ENCODE results near the gene ELMOD1. TPM values are rescaled to one million over a fixed set of nuclear protein-coding genes. Genes with fewer than 3 reads are reported as not detected.

ELMOD1 gene
- total and polyA plus RNA-seq, 10 donors: 0.02 TPM; not detected in 9

- WGBS, 5 donors: 35 to 43% (median 40%) methylated on average over 2 of the region's 2 CpGs
- TF ChIP-seq CTCF (IDR thresholded peaks at IDR 0.05 in 8 of 11, conservative IDR thresholded peaks at IDR 0.05 in 3 of 11): no peak
- no peak for TF ChIP-seq POLR2AphosphoS5 (IDR thresholded peaks at IDR 0.05)
- TF ChIP-seq POLR2A (IDR thresholded peaks at IDR 0.05): no peak
- no peaks in the 10 kb centered on the region for H3K36me3 ChIP-seq
- no peak overlapping the region for H3K4me3 ChIP-seq
- H3K9me3 ChIP-seq: no peaks in the 10 kb centered on the region
- intact Hi-C loops (cut with DNase I; ENCODE audit: low total_unique reads): no loop called here
- H3K27ac ChIP-seq: no peak overlapping the region
- H3K27me3 ChIP-seq (replicated peaks in 1 of 7): peaks cover 0 to 41% (median 0%) of the 10 kb centered on the region in 7 donors
- no peak for DNase-seq
- no peaks in the 10 kb centered on the region for H3K4me1 ChIP-seq
These were observed 17.9 kb downstream of the ELMOD1 start for GRCh38 chr11:107608809-107609208.

- H3K27ac ChIP-seq: no peak overlapping the region
- H3K9me3 ChIP-seq: no peaks in the 10 kb centered on the region
- peaks cover 0 to 39% (median 0%) of the 10 kb centered on the region in 7 donors for H3K27me3 ChIP-seq (replicated peaks in 1 of 7)
- 58 to 66% (median 61%) methylated on average over 10 of the region's 10 CpGs for WGBS, 5 donors
- intact Hi-C loops (cut with DNase I; ENCODE audit: low total_unique reads): no loop called here
- TF ChIP-seq CTCF (IDR thresholded peaks at IDR 0.05 in 8 of 11, conservative IDR thresholded peaks at IDR 0.05 in 3 of 11) (no peak), POLR2AphosphoS5 (IDR thresholded peaks at IDR 0.05) (no peak), POLR2A (IDR thresholded peaks at IDR 0.05) (no peak)
- H3K4me1 ChIP-seq: no peaks in the 10 kb centered on the region
- H3K36me3 ChIP-seq: no peaks in the 10 kb centered on the region
- DNase-seq: no peak
- no peak overlapping the region for H3K4me3 ChIP-seq
These were observed 18.7 kb downstream of the ELMOD1 start for GRCh38 chr11:107609400-107610218.

DNA sequence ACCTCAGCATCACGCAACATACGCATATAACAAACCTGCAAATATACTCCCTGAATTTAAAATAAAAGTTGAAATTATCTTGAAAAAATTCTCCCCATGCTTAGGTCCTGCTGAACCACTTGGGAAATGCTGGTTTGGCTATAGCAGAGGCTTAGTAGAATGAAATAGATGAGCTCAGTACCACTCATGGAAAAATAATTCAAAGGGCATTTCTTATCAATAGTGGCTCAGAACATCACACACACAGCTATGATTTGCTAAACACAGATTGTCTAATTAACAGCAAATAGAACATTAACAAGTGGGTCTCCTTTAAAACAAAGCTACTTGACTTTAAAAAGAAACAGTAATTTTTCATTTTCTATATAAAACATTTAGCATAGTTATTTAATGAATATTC, 21.5 kb downstream of the ELMOD1 start:
- no peaks in the 10 kb centered on the region for H3K9me3 ChIP-seq
- WGBS, 5 donors: 88 to 97% (median 96%) methylated on average over 2 of the region's 2 CpGs
- intact Hi-C loops (cut with DNase I; ENCODE audit: low total_unique reads): no loop called here
- TF ChIP-seq CTCF (IDR thresholded peaks at IDR 0.05 in 8 of 11, conservative IDR thresholded peaks at IDR 0.05 in 3 of 11): no peak
- TF ChIP-seq POLR2A (IDR thresholded peaks at IDR 0.05): no peak
- TF ChIP-seq POLR2AphosphoS5 (IDR thresholded peaks at IDR 0.05): no peak
- H3K4me3 ChIP-seq: no peak overlapping the region
- DNase-seq: no peak
- no peak overlapping the region for H3K27ac ChIP-seq
- peaks cover 0 to 29% (median 0%) of the 10 kb centered on the region in 7 donors for H3K27me3 ChIP-seq (replicated peaks in 1 of 7)
- H3K4me1 ChIP-seq: no peaks in the 10 kb centered on the region
- H3K36me3 ChIP-seq: no peaks in the 10 kb centered on the region

- Histone ChIP-seq H3K4me1 (no peaks in the 10 kb centered on the region), H3K27ac (no peak overlapping the region), H3K4me3 (no peak overlapping the region), H3K36me3 (no peaks in the 10 kb centered on the region), H3K27me3 (replicated peaks in 1 of 7) (peaks cover 0 to 10% (median 5%) of the 10 kb centered on the region in 7 donors), H3K9me3 (no peaks in the 10 kb centered on the region)
- intact Hi-C loops (cut with DNase I; ENCODE audit: low total_unique reads): no loop called here
- WGBS, 5 donors: 24 to 61% (median 34%) methylated on average over 1 of the region's 1 CpG
- DNase-seq: no peak
- TF ChIP-seq POLR2A (IDR thresholded peaks at IDR 0.05) (no peak), POLR2AphosphoS5 (IDR thresholded peaks at IDR 0.05) (no peak), CTCF (IDR thresholded peaks at IDR 0.05 in 8 of 11, conservative IDR thresholded peaks at IDR 0.05 in 3 of 11) (no peak)
These were observed 29.0 kb downstream of the ELMOD1 start for GRCh38 chr11:107619926-107620325.

All from spleen (tissue), 11 donors.